ENCODE data around the gene KIF11. TPM values are rescaled to one million over a fixed set of nuclear protein-coding genes. Genes with fewer than 3 reads are reported as not detected.
A peak's percentile ranks its signal among the peaks of the same experiment; 100 is the strongest.

Gene KIF11
- total and polyA plus RNA-seq, 2 of the 13 experiments (the other 11 are each of a cell fraction or from before 2014, with no cell fraction given), result 8.7 to 38.4 TPM

DNA sequence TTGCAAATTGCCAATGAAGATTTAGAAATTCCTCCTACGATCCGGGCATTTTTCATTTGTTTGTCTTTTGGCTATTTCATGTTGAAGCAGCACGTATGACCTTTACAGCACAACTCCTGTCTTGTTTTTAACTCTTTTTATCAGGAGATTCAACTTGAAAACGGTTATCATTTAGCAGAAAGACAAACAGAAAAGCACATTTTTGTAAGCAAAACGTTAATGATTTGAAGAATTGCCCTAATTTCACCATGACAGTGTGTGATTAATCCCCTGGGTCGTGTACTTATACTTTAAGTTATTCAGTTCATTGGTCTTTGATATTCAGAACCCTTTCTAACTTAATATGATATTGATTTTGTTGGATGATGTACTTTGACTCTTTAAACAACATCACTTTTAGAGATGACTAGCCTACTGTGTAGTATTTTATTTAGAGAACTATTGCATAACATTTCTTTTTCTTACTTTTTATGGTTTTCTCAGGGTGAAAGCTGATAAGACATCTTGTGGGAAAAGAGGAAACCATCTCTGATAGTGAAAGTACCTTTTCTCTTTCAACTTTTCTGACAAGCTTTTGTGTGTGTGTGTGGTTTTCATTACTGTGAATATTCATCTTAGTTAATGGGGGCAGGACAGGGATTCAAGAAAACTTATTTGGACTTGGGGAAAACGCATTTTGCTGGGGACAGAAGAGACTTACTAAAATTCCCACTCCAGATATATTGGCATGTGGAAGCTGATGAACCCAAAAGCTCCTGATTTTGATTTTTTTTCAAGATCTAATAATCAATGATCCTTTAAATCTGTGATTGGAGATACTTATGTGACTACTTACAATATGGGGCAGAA, 105.0 kb downstream of the KIF11 start (continued):
- TF ChIP-seq, protein P1, sequence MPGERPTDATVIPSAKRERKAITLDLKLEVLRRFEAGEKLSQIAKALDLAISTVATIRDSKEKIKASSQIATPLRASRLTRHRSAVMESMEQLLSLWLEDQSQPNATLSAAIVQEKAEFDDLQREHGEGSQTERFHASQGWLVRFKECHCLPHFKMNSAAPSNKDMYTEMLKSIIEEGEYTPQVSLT (CRISPR knock-in tag; IDR thresholded peaks at IDR 0.05; ENCODE audit: borderline replicate concordance, low read depth), result no peak
- no peak for TF ChIP-seq MAFK (conservative IDR thresholded peaks at IDR 0.05 in 1 of 2, IDR thresholded peaks at IDR 0.05 in 1 of 2; ENCODE audit: low read length in 2 of 2)
- TF ChIP-seq NR2F1 (CRISPR knock-in tag; IDR thresholded peaks at IDR 0.05), result peak; percentile 15 to 57; a peak in 2 of 4 replicates
- TF ChIP-seq ZNF589 (CRISPR knock-in tag; conservative IDR thresholded peaks at IDR 0.05), result peak; percentile 42; the same call in 1 of the 2 replicates
- TF ChIP-seq, protein P2, sequence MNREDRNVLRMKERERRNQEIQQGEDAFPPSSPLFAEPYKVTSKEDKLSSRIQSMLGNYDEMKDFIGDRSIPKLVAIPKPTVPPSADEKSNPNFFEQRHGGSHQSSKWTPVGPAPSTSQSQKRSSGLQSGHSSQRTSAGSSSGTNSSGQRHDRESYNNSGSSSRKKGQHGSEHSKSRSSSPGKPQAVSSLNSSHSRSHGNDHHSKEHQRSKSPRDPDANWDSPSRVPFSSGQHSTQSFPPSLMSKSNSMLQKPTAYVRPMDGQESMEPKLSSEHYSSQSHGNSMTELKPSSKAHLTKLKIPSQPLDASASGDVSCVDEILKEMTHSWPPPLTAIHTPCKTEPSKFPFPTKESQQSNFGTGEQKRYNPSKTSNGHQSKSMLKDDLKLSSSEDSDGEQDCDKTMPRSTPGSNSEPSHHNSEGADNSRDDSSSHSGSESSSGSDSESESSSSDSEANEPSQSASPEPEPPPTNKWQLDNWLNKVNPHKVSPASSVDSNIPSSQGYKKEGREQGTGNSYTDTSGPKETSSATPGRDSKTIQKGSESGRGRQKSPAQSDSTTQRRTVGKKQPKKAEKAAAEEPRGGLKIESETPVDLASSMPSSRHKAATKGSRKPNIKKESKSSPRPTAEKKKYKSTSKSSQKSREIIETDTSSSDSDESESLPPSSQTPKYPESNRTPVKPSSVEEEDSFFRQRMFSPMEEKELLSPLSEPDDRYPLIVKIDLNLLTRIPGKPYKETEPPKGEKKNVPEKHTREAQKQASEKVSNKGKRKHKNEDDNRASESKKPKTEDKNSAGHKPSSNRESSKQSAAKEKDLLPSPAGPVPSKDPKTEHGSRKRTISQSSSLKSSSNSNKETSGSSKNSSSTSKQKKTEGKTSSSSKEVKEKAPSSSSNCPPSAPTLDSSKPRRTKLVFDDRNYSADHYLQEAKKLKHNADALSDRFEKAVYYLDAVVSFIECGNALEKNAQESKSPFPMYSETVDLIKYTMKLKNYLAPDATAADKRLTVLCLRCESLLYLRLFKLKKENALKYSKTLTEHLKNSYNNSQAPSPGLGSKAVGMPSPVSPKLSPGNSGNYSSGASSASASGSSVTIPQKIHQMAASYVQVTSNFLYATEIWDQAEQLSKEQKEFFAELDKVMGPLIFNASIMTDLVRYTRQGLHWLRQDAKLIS (CRISPR knock-in tag; IDR thresholded peaks at IDR 0.05), result no peak; the same call in 1 of the 2 replicates
- TF ChIP-seq PHF20 (CRISPR knock-in tag; IDR thresholded peaks at IDR 0.05), result no peak
- TF ChIP-seq HMG20A (CRISPR knock-in tag; IDR thresholded peaks at IDR 0.05; ENCODE audit: borderline replicate concordance), result peak; percentile 89
- TF ChIP-seq MXI1 (IDR thresholded peaks at IDR 0.05; ENCODE audit: borderline replicate concordance, low read depth, low read length), result peak; percentile 6; the same call in 1 of the 3 replicates
- TF ChIP-seq KDM5B (CRISPR knock-in tag; IDR thresholded peaks at IDR 0.05; ENCODE audit: borderline replicate concordance), result no peak
- peak; percentile 90 for TF ChIP-seq HMG20B (CRISPR knock-in tag; conservative IDR thresholded peaks at IDR 0.05)
- TF ChIP-seq THAP11 (CRISPR knock-in tag; IDR thresholded peaks at IDR 0.05), result peak; percentile 59; the same call in 1 of the 2 replicates
- no peak for TF ChIP-seq ZC3H4 (CRISPR knock-in tag; IDR thresholded peaks at IDR 0.05; ENCODE audit: borderline replicate concordance)
- TF ChIP-seq, protein P3, sequence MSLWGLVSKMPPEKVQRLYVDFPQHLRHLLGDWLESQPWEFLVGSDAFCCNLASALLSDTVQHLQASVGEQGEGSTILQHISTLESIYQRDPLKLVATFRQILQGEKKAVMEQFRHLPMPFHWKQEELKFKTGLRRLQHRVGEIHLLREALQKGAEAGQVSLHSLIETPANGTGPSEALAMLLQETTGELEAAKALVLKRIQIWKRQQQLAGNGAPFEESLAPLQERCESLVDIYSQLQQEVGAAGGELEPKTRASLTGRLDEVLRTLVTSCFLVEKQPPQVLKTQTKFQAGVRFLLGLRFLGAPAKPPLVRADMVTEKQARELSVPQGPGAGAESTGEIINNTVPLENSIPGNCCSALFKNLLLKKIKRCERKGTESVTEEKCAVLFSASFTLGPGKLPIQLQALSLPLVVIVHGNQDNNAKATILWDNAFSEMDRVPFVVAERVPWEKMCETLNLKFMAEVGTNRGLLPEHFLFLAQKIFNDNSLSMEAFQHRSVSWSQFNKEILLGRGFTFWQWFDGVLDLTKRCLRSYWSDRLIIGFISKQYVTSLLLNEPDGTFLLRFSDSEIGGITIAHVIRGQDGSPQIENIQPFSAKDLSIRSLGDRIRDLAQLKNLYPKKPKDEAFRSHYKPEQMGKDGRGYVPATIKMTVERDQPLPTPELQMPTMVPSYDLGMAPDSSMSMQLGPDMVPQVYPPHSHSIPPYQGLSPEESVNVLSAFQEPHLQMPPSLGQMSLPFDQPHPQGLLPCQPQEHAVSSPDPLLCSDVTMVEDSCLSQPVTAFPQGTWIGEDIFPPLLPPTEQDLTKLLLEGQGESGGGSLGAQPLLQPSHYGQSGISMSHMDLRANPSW (CRISPR knock-in tag; IDR thresholded peaks at IDR 0.05; ENCODE audit: borderline replicate concordance), result no peak
- TF ChIP-seq NCOA1 (CRISPR knock-in tag; IDR thresholded peaks at IDR 0.05), result peak; percentile 82; the same call in 1 of the 2 replicates
- no peak for TF ChIP-seq ZBTB42 (CRISPR knock-in tag; IDR thresholded peaks at IDR 0.05)
- TF ChIP-seq SOX6 (IDR thresholded peaks at IDR 0.05), result no peak
- TF ChIP-seq SOX6 (CRISPR knock-in tag; IDR thresholded peaks at IDR 0.05), result peak; percentile 86
- no peak for TF ChIP-seq TRIM24 (CRISPR knock-in tag; IDR thresholded peaks at IDR 0.05)
- TF ChIP-seq RFX3 (CRISPR knock-in tag; IDR thresholded peaks at IDR 0.05), result no peak
- no peak for TF ChIP-seq ZNF468 (CRISPR knock-in tag; IDR thresholded peaks at IDR 0.05)
- TF ChIP-seq ZNF451 (CRISPR knock-in tag; IDR thresholded peaks at IDR 0.05), result no peak
- TF ChIP-seq SAP130 (CRISPR knock-in tag; IDR thresholded peaks at IDR 0.05; ENCODE audit: low read depth), result peak; percentile 85

Data from HepG2 (cell line).